Right atrium auricular region (tissue), 2 donors: ENCODE results near the gene MPEG1. TPM values are rescaled to one million over a fixed set of nuclear protein-coding genes. Genes with fewer than 3 reads are reported as not detected.
A peak's percentile ranks its signal among the peaks of the same experiment; 100 is the strongest.

Experiments
- DNase-seq: peaks from one replicate; pipeline ENCODE4 v3.0.0-alpha.2; 2019; ENCODE audit warnings: low spot score
- H3K27ac ChIP-seq, 2 donors: fragments of 200-600 bp; sonication (generic); 1 replicate in 1 of 2; 2 replicates in 1 of 2; pipeline ENCODE4 v1.5.1; 2016 to 2019
- H3K27me3 ChIP-seq, 2 donors: fragments of 200-600 bp; sonication (generic); one replicate each; pipeline versions ENCODE4 v1.5.1 to v1.6.0; 2017 to 2019
- H3K36me3 ChIP-seq: fragments of 200-600 bp; sonication (generic); one replicate; pipeline ENCODE4 v1.5.1; 2016
- H3K4me1 ChIP-seq, 2 donors: fragments of 200-600 bp; sonication (generic); one replicate each; pipeline versions ENCODE4 v1.5.1 to v1.6.0; 2017 to 2019
- H3K4me3 ChIP-seq, 2 donors: fragments of 200-600 bp; sonication (generic); 1 replicate in 1 of 2; 2 replicates in 1 of 2; pipeline ENCODE4 v1.5.1; 2017 to 2019; ENCODE audit warnings: mild to moderate bottlenecking in 1 of 2, moderate library complexity in 1 of 2
- H3K9me3 ChIP-seq, 2 donors: fragments of 200-600 bp; sonication (generic); one replicate each; pipeline ENCODE4 v1.5.1; 2019
- total RNA-seq, 2 donors: library from RNA; depleted of rRNA; stranded (reverse); fragments of >200 nt; gene quantifications; one replicate each; pipeline ENCODE4 v1.1.0, GENCODE V29; 2016
- TF ChIP-seq, protein P1 (sequence below), 2 donors: fragments of 200-600 bp; sonication (generic); IDR thresholded peaks; one replicate each; pipeline ENCODE4 v1.5.1; 2019; ENCODE audit warnings: antibody characterized with exemption in 2 of 2

Gene MPEG1
- total RNA-seq, 2 donors from 2014 or later = 5.2 to 10.0 TPM

GRCh38 chr11:59179121-59179520 lies 33.6 kb downstream of the MPEG1 start:
- Histone ChIP-seq H3K9me3 (peaks cover 0 to 8% of the 10 kb centered on the region in 2 donors), H3K4me1 (peaks cover 0 to 5% of the 10 kb centered on the region in 2 donors), H3K27ac (no peak overlapping the region), H3K36me3 (no peaks in the 10 kb centered on the region), H3K27me3 (no peaks in the 10 kb centered on the region), H3K4me3 (no peak overlapping the region)
- TF ChIP-seq, protein P1, sequence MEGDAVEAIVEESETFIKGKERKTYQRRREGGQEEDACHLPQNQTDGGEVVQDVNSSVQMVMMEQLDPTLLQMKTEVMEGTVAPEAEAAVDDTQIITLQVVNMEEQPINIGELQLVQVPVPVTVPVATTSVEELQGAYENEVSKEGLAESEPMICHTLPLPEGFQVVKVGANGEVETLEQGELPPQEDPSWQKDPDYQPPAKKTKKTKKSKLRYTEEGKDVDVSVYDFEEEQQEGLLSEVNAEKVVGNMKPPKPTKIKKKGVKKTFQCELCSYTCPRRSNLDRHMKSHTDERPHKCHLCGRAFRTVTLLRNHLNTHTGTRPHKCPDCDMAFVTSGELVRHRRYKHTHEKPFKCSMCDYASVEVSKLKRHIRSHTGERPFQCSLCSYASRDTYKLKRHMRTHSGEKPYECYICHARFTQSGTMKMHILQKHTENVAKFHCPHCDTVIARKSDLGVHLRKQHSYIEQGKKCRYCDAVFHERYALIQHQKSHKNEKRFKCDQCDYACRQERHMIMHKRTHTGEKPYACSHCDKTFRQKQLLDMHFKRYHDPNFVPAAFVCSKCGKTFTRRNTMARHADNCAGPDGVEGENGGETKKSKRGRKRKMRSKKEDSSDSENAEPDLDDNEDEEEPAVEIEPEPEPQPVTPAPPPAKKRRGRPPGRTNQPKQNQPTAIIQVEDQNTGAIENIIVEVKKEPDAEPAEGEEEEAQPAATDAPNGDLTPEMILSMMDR (IDR thresholded peaks at IDR 0.05) = no peak
- no peak for DNase-seq

- no peak overlapping the region for H3K27ac ChIP-seq
- peaks cover 0 to 11% of the 10 kb centered on the region in 2 donors for H3K4me1 ChIP-seq
- no peaks in the 10 kb centered on the region for H3K27me3 ChIP-seq
- TF ChIP-seq, protein P1 (IDR thresholded peaks at IDR 0.05) = no peak
- no peak overlapping the region for H3K4me3 ChIP-seq
- H3K36me3 ChIP-seq = no peaks in the 10 kb centered on the region
- peaks cover 0 to 8% of the 10 kb centered on the region in 2 donors for H3K9me3 ChIP-seq
- DNase-seq = no peak
Observed at GRCh38 chr11:59178402-59178801, 34.3 kb downstream of the MPEG1 start.

- Histone ChIP-seq H3K27me3 (no peaks in the 10 kb centered on the region), H3K4me3 (no peak overlapping the region), H3K27ac (no peak overlapping the region), H3K4me1 (peaks cover 0 to 24% of the 10 kb centered on the region in 2 donors), H3K9me3 (peaks cover 0 to 8% of the 10 kb centered on the region in 2 donors), H3K36me3 (no peaks in the 10 kb centered on the region)
- no peak for DNase-seq
- TF ChIP-seq, protein P1 (IDR thresholded peaks at IDR 0.05) = no peak
Observed at GRCh38 chr11:59176330-59176729, 36.4 kb downstream of the MPEG1 start.

GRCh38 chr11:59175091-59175501 lies 37.6 kb downstream of the MPEG1 start:
- DNase-seq = no peak
- TF ChIP-seq, protein P1 (IDR thresholded peaks at IDR 0.05) = no peak
- peak overlapping the region in 1 of 2 donors; percentile 23 for H3K27ac ChIP-seq
- no peaks in the 10 kb centered on the region for H3K27me3 ChIP-seq
- H3K9me3 ChIP-seq = peaks cover 0 to 8% of the 10 kb centered on the region in 2 donors
- no peak overlapping the region for H3K4me3 ChIP-seq
- no peaks in the 10 kb centered on the region for H3K36me3 ChIP-seq
- peaks cover 0 to 24% of the 10 kb centered on the region in 2 donors for H3K4me1 ChIP-seq

DNA sequence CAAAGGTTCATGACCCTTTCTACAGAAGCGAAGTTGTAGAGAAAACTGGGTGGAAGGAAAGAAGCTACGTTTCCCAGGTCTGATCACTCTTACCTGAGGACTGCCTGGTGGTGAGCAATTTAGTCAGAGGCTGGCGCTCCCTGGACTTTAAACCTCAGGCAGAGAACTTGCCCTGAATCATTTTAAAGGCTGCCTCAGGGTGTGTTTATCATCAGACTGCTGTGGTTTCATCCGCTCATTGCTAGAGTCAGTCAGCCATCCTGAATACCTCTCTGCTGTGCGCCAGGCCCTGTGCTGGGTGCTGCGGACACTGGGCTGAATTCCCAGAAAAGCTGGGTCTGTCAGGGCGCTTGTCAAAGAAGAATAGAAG lies 38.1 kb downstream of the MPEG1 start:
- Histone ChIP-seq H3K36me3 (no peaks in the 10 kb centered on the region), H3K4me1 (peaks cover 0 to 24% of the 10 kb centered on the region in 2 donors), H3K9me3 (peaks cover 0 to 5% of the 10 kb centered on the region in 2 donors), H3K27me3 (no peaks in the 10 kb centered on the region), H3K27ac (peak overlapping the region in 1 of 2 donors; percentile 23), H3K4me3 (no peak overlapping the region)
- no peak for DNase-seq
- TF ChIP-seq, protein P1 (IDR thresholded peaks at IDR 0.05) = no peak
